CD4-positive, alpha-beta T cell treated with Interferon gamma for 1 hour (primary cell): ENCODE results near the gene CARD19.
"Not testable (repeated sequence)": the region's sequence is repeated elsewhere in the genome, so short reads cannot be mapped to it uniquely, and the experiment has no call there.

Experiments
- DNase-seq: peaks from one replicate; pipeline ENCODE4 v3.0.0-alpha.2; 2020

The CARD19 gene

GRCh38 chr9:93107825-93108161, 11.8 kb downstream of the CARD19 start:
- DNase-seq, result peak; percentile 0

- DNase-seq, result peak; percentile 2
Measured at GRCh38 chr9:93108291-93109041, 12.4 kb downstream of the CARD19 start.

GRCh38 chr9:93110311-93110855, 14.4 kb downstream of the CARD19 start:
- peak; percentile 0 for DNase-seq

- DNase-seq, result no peak
Measured at GRCh38 chr9:93111001-93111370, 15.0 kb downstream of the CARD19 start.

- peak; percentile 64 for DNase-seq
Measured at GRCh38 chr9:93111371-93112115, 15.5 kb downstream of the CARD19 start.

- peak; percentile 25 for DNase-seq
Measured at GRCh38 chr9:93112116-93112863, 16.3 kb downstream of the CARD19 start.

GRCh38 chr9:93112864-93113389, 16.9 kb downstream of the CARD19 start:
- no peak for DNase-seq

GRCh38 chr9:93114169-93114983, 18.4 kb downstream of the CARD19 start:
- DNase-seq, result peak; percentile 29

GRCh38 chr9:93114984-93115335, 18.9 kb downstream of the CARD19 start:
- no peak for DNase-seq

- no peak for DNase-seq
Measured at GRCh38 chr9:93115486-93116071, 19.6 kb downstream of the CARD19 start.

- DNase-seq, result peak; percentile 79
Measured at GRCh38 chr9:93116072-93116961, 20.3 kb downstream of the CARD19 start.

GRCh38 chr9:93117521-93117920, 21.5 kb downstream of the CARD19 start:
- DNase-seq, result not testable (repeated sequence)

- peak; percentile 1 for DNase-seq
Measured at GRCh38 chr9:93117924-93118862, 22.2 kb downstream of the CARD19 start.

GRCh38 chr9:93118863-93119702, 23.1 kb downstream of the CARD19 start:
- DNase-seq, result peak; percentile 10

- DNase-seq, result no peak
Measured at GRCh38 chr9:93119703-93119952, 23.6 kb downstream of the CARD19 start.

- DNase-seq, result peak; percentile 86
Measured at GRCh38 chr9:93119953-93120845, 24.2 kb downstream of the CARD19 start.

GRCh38 chr9:93120846-93121315, 24.9 kb downstream of the CARD19 start:
- DNase-seq, result peak; percentile 0
